Measurements from ENCODE around the gene ACSF3.

ACSF3 gene

DNA sequence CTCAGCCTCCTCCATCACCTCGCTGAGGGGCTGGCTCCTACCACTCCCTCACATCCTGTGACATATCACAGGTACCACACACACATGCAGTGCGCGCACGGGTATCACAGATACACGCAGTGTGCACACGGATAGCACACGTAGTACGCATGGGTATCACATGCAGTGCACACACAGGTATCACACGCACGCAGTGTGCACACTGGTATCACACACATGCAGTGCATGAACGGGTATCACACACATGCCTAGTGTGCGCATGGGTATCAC lies 30.1 kb downstream of the ACSF3 start:
- DNase-seq (ENCODE audit: extremely low read depth, insufficient read length) = peak; percentile 1
- H3K4me3 ChIP-seq (replicated peaks; ENCODE audit: low read depth, low read length) = no peak overlapping the region
- TF ChIP-seq, protein P1, sequence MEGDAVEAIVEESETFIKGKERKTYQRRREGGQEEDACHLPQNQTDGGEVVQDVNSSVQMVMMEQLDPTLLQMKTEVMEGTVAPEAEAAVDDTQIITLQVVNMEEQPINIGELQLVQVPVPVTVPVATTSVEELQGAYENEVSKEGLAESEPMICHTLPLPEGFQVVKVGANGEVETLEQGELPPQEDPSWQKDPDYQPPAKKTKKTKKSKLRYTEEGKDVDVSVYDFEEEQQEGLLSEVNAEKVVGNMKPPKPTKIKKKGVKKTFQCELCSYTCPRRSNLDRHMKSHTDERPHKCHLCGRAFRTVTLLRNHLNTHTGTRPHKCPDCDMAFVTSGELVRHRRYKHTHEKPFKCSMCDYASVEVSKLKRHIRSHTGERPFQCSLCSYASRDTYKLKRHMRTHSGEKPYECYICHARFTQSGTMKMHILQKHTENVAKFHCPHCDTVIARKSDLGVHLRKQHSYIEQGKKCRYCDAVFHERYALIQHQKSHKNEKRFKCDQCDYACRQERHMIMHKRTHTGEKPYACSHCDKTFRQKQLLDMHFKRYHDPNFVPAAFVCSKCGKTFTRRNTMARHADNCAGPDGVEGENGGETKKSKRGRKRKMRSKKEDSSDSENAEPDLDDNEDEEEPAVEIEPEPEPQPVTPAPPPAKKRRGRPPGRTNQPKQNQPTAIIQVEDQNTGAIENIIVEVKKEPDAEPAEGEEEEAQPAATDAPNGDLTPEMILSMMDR (IDR thresholded peaks at IDR 0.05; ENCODE audit: insufficient read depth, low read length, poor library complexity, severe bottlenecking) = no peak
- H3K27me3 ChIP-seq (replicated peaks; ENCODE audit: control insufficient read depth, insufficient read depth, low read length) = no peaks in the 10 kb centered on the region
- peaks cover 23% of the 10 kb centered on the region for H3K36me3 ChIP-seq (ENCODE audit: control insufficient read depth, insufficient read depth, low read length)

DNA sequence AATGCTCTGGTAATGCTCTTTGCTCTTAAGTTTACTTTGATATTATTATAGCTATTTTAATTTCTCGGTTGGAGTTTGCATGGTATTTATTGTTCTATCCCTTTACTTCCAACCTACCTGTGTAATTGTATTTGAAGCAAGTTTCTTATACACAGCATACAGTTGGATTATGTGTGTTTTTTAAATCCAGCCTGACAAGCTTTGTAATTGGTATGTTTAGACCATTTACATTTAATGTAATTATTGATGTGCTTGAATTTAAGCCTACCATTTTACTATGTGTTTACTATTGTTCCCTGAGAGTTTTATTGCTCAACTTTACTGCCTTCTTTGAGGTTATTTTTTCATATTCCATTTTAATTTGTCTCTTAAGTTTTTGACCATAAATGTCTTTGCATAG lies 35.7 kb downstream of the ACSF3 start:
- H3K27me3 ChIP-seq (replicated peaks; ENCODE audit: control insufficient read depth, insufficient read depth, low read length) = no peaks in the 10 kb centered on the region
- no peak overlapping the region for H3K4me3 ChIP-seq (replicated peaks; ENCODE audit: low read depth, low read length)
- TF ChIP-seq, protein P1 (IDR thresholded peaks at IDR 0.05; ENCODE audit: insufficient read depth, low read length, poor library complexity, severe bottlenecking) = no peak
- DNase-seq (ENCODE audit: extremely low read depth, insufficient read length) = no peak
- H3K36me3 ChIP-seq (ENCODE audit: control insufficient read depth, insufficient read depth, low read length) = peaks cover 9% of the 10 kb centered on the region

DNA sequence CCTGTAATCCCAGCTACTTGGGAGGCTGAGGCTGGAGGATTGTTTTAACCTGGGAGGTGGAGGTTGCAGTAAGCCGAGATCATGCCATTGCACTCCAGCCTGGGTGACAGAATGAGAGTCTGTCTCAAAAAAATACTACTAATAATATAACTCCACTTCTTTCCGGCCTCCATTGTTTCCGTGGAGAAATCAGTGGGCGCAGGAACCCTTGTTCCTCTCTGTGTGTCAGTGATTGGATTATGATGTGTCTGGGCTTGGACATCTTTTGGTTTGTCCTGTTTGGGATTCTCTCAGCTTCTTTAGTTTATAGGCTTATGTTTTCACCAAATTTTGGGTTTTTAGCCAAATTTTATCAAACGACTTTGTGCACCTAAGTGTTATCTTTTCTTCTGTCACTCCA lies 36.8 kb downstream of the ACSF3 start:
- no peak overlapping the region for H3K4me3 ChIP-seq (replicated peaks; ENCODE audit: low read depth, low read length)
- no peak for DNase-seq (ENCODE audit: extremely low read depth, insufficient read length)
- H3K36me3 ChIP-seq (ENCODE audit: control insufficient read depth, insufficient read depth, low read length) = peaks cover 14% of the 10 kb centered on the region
- TF ChIP-seq, protein P1 (IDR thresholded peaks at IDR 0.05; ENCODE audit: insufficient read depth, low read length, poor library complexity, severe bottlenecking) = no peak
- H3K27me3 ChIP-seq (replicated peaks; ENCODE audit: control insufficient read depth, insufficient read depth, low read length) = no peaks in the 10 kb centered on the region

DNA sequence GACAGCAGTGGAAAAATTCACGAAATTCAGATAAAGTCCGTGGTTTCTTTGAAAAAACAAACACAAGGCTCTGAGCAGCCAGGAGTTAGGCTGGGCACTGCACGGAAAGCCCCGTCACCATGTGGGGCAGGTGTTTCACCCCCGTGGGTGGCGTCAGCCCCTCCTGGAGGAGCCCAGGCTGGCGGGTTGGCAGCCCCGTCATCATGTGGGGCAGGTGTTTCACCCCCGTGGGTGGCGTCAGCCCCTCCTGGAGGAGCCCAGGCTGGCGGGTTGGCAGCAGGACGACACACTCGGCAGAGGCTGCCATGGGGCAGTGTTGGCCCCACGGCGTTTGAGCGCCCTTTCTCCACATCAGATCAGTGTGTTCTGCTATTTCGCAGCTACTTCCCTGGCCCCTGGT lies 38.1 kb downstream of the ACSF3 start:
- Histone ChIP-seq H3K4me3 (replicated peaks; ENCODE audit: low read depth, low read length) (no peak overlapping the region), H3K36me3 (ENCODE audit: control insufficient read depth, insufficient read depth, low read length) (peaks cover 17% of the 10 kb centered on the region), H3K27me3 (replicated peaks; ENCODE audit: control insufficient read depth, insufficient read depth, low read length) (no peaks in the 10 kb centered on the region)
- TF ChIP-seq, protein P1 (IDR thresholded peaks at IDR 0.05; ENCODE audit: insufficient read depth, low read length, poor library complexity, severe bottlenecking) = no peak
- DNase-seq (ENCODE audit: extremely low read depth, insufficient read length) = no peak

DNA sequence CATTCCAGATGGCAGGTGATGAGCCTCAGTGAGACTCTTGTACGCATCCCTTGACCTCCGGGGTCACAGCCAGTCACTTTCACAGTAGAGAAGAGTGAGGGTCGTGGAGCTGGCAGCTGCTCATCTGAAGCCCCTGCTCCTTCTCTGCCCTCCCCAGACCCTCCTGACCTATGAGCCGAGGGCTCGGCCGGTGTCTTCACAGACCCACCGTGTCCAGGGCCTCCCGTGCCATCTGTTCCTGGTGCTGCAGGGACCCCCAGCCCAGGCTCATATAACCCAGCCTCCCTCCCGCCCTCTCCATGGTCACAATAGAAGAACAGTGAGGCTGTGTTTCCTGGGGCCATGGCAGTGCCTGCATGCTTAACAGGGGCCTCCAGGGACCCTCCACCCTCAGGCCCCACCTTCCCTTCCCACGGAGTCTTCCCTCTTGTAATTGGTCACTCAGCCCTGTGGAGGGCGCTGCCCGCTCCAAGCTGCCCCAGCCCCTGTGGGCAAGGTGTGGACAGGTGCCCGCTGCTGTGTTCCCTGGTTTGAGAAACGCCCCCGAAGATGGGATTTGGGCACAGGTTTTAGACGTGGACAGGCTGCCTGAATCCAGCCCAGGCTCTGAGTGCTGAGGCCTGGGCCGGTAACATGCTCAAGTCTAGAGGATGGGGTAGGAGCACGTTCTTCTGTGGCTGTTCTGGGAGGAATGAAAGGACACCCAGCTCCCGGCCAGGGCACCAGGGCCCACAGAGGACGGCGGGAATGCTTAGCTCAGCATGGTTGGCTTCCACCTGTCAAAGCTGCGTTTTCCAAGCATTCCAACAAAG lies 38.7 kb downstream of the ACSF3 start:
- TF ChIP-seq, protein P1 (IDR thresholded peaks at IDR 0.05; ENCODE audit: insufficient read depth, low read length, poor library complexity, severe bottlenecking) = no peak
- no peak for DNase-seq (ENCODE audit: extremely low read depth, insufficient read length)
- Histone ChIP-seq H3K27me3 (replicated peaks; ENCODE audit: control insufficient read depth, insufficient read depth, low read length) (no peaks in the 10 kb centered on the region), H3K4me3 (replicated peaks; ENCODE audit: low read depth, low read length) (no peak overlapping the region), H3K36me3 (ENCODE audit: control insufficient read depth, insufficient read depth, low read length) (peaks cover 18% of the 10 kb centered on the region)
